ENCODE measurements around the gene FLYWCH2. TPM values are rescaled to one million over a fixed set of nuclear protein-coding genes. Genes with fewer than 3 reads are reported as not detected.
"Not testable (repeated sequence)": the region's sequence is repeated elsewhere in the genome, so short reads cannot be mapped to it uniquely, and the experiment has no call there.

FLYWCH2 gene
- total and polyA plus RNA-seq, 7 donors, result 14.1 to 39.4 (median 15.7) TPM

DNA sequence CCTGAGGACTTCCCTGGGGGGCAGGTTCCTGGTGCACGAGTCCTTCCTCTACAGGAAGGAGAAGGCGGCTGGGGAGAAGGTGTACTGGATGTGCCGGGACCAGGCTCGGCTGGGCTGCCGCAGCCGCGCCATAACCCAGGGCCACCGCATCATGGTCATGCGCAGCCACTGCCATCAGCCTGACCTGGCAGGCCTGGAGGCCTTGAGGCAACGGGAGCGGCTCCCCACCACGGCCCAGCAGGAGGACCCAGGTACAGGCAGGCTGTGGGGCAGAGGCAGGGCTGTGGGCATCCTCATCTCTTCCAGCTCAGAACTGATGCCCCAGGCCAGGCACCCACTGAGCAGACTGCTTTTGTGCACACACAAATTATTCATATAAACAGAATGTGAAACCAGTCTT lies 55.2 kb downstream of the FLYWCH2 start:
- H3K27ac ChIP-seq, result no peak overlapping the region
- H3K4me1 ChIP-seq, result no peaks in the 10 kb centered on the region
- DNase-seq (no peak), ATAC-seq (no peak)
- H3K36me3 ChIP-seq (ENCODE audit: insufficient read depth in 1 of 2, low read depth in 1 of 2), result peaks cover 4 to 93% of the 10 kb centered on the region in 2 donors
- H3K9me3 ChIP-seq, result no peaks in the 10 kb centered on the region
- 94 to 95% (median 95%) methylated on average over 11 to 12 of the region's 12 CpGs for WGBS, 3 donors
- intact Hi-C loops (cut with DNase I), result no loop called here
- TF ChIP-seq, protein P1, sequence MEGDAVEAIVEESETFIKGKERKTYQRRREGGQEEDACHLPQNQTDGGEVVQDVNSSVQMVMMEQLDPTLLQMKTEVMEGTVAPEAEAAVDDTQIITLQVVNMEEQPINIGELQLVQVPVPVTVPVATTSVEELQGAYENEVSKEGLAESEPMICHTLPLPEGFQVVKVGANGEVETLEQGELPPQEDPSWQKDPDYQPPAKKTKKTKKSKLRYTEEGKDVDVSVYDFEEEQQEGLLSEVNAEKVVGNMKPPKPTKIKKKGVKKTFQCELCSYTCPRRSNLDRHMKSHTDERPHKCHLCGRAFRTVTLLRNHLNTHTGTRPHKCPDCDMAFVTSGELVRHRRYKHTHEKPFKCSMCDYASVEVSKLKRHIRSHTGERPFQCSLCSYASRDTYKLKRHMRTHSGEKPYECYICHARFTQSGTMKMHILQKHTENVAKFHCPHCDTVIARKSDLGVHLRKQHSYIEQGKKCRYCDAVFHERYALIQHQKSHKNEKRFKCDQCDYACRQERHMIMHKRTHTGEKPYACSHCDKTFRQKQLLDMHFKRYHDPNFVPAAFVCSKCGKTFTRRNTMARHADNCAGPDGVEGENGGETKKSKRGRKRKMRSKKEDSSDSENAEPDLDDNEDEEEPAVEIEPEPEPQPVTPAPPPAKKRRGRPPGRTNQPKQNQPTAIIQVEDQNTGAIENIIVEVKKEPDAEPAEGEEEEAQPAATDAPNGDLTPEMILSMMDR (IDR thresholded peaks at IDR 0.05), result no peak
- H3K4me3 ChIP-seq, result no peak overlapping the region
- H3K27me3 ChIP-seq (ENCODE audit: insufficient read depth in 3 of 3, low read length in 2 of 3), result no peaks in the 10 kb centered on the region

DNA sequence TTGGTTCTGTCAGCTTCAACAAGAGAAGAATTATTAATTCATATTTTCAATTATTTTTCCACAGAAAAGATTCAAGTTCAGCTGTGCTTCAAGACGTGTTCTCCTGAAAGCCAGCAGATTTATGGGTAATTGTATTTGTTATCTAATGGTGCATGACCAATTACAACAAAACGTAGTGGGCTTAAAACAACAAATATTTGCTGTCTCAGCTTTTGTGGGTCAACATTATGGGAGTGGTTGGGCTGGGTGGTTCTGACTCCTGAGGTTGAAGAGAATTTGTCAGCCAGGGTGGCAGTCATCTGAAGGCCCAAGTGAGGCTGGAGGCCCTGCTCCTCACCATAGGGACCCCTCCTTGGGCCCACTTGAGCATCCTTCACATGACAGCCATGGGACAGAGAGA lies 57.0 kb downstream of the FLYWCH2 start:
- peaks cover 6 to 94% of the 10 kb centered on the region in 2 donors for H3K36me3 ChIP-seq (ENCODE audit: insufficient read depth in 1 of 2, low read depth in 1 of 2)
- DNase-seq (no peak), ATAC-seq (no peak)
- 65 to 75% (median 75%) methylated on average over 2 of the region's 2 CpGs for WGBS, 3 donors
- H3K4me3 ChIP-seq, result no peak overlapping the region
- TF ChIP-seq, protein P1 (IDR thresholded peaks at IDR 0.05), result no peak
- H3K4me1 ChIP-seq, result no peaks in the 10 kb centered on the region
- intact Hi-C loops (cut with DNase I), result no loop called here
- no peaks in the 10 kb centered on the region for H3K27me3 ChIP-seq (ENCODE audit: insufficient read depth in 3 of 3, low read length in 2 of 3)
- H3K27ac ChIP-seq, result no peak overlapping the region
- H3K9me3 ChIP-seq, result no peaks in the 10 kb centered on the region

DNA sequence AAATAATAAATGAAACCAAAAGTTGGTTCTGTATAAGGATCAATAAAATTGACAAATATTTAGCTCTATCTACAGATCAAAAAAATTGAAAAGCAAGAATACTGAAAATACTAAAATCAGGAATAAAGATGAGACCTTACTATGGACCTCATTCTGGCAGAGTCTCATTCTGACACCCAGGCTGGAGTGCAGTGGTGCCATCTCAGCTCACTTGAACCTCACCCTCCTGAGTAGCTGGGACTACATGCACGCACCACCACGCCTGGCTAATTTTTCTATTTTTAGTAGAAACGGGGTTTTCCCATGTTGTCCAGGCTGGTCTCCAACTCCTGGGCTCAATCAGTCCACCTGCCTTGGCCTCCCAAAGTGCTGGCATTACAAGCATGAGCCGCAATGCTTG lies 59.0 kb downstream of the FLYWCH2 start:
- intact Hi-C loops (cut with DNase I), result no loop called here
- H3K27ac ChIP-seq, result no peak overlapping the region
- no peak for DNase-seq
- no peaks in the 10 kb centered on the region for H3K9me3 ChIP-seq
- peaks cover 6 to 83% of the 10 kb centered on the region in 2 donors for H3K36me3 ChIP-seq (ENCODE audit: insufficient read depth in 1 of 2, low read depth in 1 of 2)
- TF ChIP-seq, protein P1 (IDR thresholded peaks at IDR 0.05), result no peak
- ATAC-seq, result peak in 2 of 4 donors; percentile 24 to 42
- no peaks in the 10 kb centered on the region for H3K4me1 ChIP-seq
- 29 to 57% (median 32%) methylated on average over 4 of the region's 4 CpGs for WGBS, 3 donors
- H3K27me3 ChIP-seq (ENCODE audit: insufficient read depth in 3 of 3, low read length in 2 of 3), result no peaks in the 10 kb centered on the region
- no peak overlapping the region for H3K4me3 ChIP-seq

DNA sequence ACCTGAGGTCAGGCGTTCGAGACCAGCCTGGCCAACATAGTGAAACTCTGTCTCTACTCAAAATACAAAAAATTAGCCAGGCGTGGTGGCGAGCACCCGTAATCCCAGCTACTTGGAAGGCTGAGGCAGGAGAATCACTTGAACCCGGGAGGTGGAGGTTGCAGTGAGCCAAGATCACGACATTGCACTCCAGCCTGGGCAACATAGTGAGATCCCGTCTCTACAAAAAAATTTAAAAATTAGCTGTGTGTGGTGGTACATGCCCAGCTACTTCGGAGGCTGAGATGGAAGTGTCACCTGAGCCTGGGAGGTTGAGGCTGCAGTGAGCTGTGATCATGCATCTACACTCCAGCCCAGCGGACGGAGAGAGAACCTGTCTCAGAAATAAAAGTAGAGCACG lies 60.7 kb downstream of the FLYWCH2 start:
- H3K4me3 ChIP-seq; H3K27ac ChIP-seq; intact Hi-C loops (cut with DNase I); H3K9me3 ChIP-seq; ATAC-seq; H3K4me1 ChIP-seq; H3K27me3 ChIP-seq (ENCODE audit: insufficient read depth in 3 of 3, low read length in 2 of 3); DNase-seq: not testable (repeated sequence)
- 87 to 90% (median 90%) methylated on average over 12 of the region's 12 CpGs for WGBS, 3 donors
- peaks cover 3 to 69% of the 10 kb centered on the region in 2 donors for H3K36me3 ChIP-seq (ENCODE audit: insufficient read depth in 1 of 2, low read depth in 1 of 2)

DNA sequence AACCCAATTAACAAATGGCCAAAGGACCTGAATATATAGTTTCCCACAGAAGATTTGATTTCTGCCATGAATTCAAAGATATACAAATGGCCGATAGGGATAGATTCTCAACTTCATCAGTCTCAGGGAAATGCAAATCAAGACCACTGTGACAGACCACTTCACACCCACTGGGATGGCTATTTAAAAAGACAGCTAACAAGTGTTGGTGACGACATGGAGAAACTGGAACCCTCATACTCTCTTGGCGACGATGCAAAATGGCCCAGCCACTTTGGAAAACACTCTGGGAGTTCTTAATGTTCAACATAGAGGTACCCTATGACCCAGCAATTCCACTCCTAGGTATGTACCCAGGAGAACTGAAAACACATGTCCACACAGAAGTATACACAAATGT lies 63.6 kb downstream of the FLYWCH2 start:
- no peak for DNase-seq
- intact Hi-C loops (cut with DNase I), result no loop called here
- WGBS, 3 donors, result 94 to 98% (median 94%) methylated on average over 4 of the region's 4 CpGs
- ATAC-seq, result no peak
- Histone ChIP-seq H3K27me3 (ENCODE audit: insufficient read depth in 3 of 3, low read length in 2 of 3) (no peaks in the 10 kb centered on the region), H3K4me3 (no peak overlapping the region), H3K9me3 (no peaks in the 10 kb centered on the region), H3K36me3 (ENCODE audit: insufficient read depth in 1 of 2, low read depth in 1 of 2) (peaks cover 3 to 53% of the 10 kb centered on the region in 2 donors), H3K4me1 (peaks cover 20% of the 10 kb centered on the region), H3K27ac (no peak overlapping the region)
- TF ChIP-seq, protein P1 (IDR thresholded peaks at IDR 0.05), result no peak

Other genes starting within 250 kb of the FLYWCH2 start
- 10 to 100 TPM in 3 of 4 donors, 1 to 10 TPM in 1; 9.1 to 18.0 (median 16.7) TPM for gene KCTD5, start 200.7 kb upstream of the FLYWCH2 start, total RNA-seq
- 10 to 100 TPM; 10.8 to 65.8 (median 24.1) TPM for gene KCTD5, start 200.7 kb upstream of the FLYWCH2 start, polyA plus RNA-seq
- under 1 TPM in 2 of 4 donors, not detected in 2; 0.22 to 0.34 TPM for gene PRSS27, start 163.0 kb upstream of the FLYWCH2 start, total RNA-seq
- under 1 TPM; 0.07 to 0.20 (median 0.08) TPM for gene PRSS27, start 163.0 kb upstream of the FLYWCH2 start, polyA plus RNA-seq
- gene SRRM2, start 130.6 kb upstream of the FLYWCH2 start, total RNA-seq, result 100 to 1,000 TPM; 277 to 413 (median 316) TPM
- 100 to 1,000 TPM; 183 to 226 (median 216) TPM for gene SRRM2, start 130.6 kb upstream of the FLYWCH2 start, polyA plus RNA-seq
- gene ELOB, start 105.9 kb upstream of the FLYWCH2 start, total RNA-seq, result 100 to 1,000 TPM; 226 to 317 (median 296) TPM
- gene ELOB, start 105.9 kb upstream of the FLYWCH2 start, polyA plus RNA-seq, result 100 to 1,000 TPM; 344 to 660 (median 388) TPM
- gene PRSS33, start 95.7 kb upstream of the FLYWCH2 start, total RNA-seq, result not detected
- not detected for gene PRSS33, start 95.7 kb upstream of the FLYWCH2 start, polyA plus RNA-seq
- not detected for gene PRSS41, start 84.7 kb upstream of the FLYWCH2 start, total RNA-seq
- gene PRSS41, start 84.7 kb upstream of the FLYWCH2 start, polyA plus RNA-seq, result not detected
- not detected for gene PRSS21, start 66.0 kb upstream of the FLYWCH2 start, total RNA-seq
- under 1 TPM; 0.05 to 0.20 (median 0.10) TPM for gene PRSS21, start 66.0 kb upstream of the FLYWCH2 start, polyA plus RNA-seq
- gene ZG16B, start 52.9 kb upstream of the FLYWCH2 start, total RNA-seq, result not detected
- gene ZG16B, start 52.9 kb upstream of the FLYWCH2 start, polyA plus RNA-seq, result under 1 TPM in 1 of 3 donors, not detected in 2; 0.62 TPM
- under 1 TPM in 1 of 4 donors, not detected in 3; 0.20 TPM for gene PRSS22, start 25.0 kb upstream of the FLYWCH2 start, total RNA-seq
- under 1 TPM in 2 of 3 donors, not detected in 1; 0.07 to 0.13 TPM for gene PRSS22, start 25.0 kb upstream of the FLYWCH2 start, polyA plus RNA-seq
- gene FLYWCH1, start 28.7 kb downstream of the FLYWCH2 start, total RNA-seq, result 10 to 100 TPM; 33.0 to 55.5 (median 40.3) TPM
- 10 to 100 TPM; 21.2 to 65.2 (median 24.7) TPM for gene FLYWCH1, start 28.7 kb downstream of the FLYWCH2 start, polyA plus RNA-seq
- not detected for gene KREMEN2, start 81.1 kb downstream of the FLYWCH2 start, total RNA-seq
- under 1 TPM in 2 of 3 donors, not detected in 1; 0.01 to 0.04 TPM for gene KREMEN2, start 81.1 kb downstream of the FLYWCH2 start, polyA plus RNA-seq
- gene PAQR4, start 86.1 kb downstream of the FLYWCH2 start, total RNA-seq, result 10 to 100 TPM in 1 of 4 donors, 1 to 10 TPM in 3; 4.6 to 15.9 (median 8.1) TPM
- 10 to 100 TPM; 12.3 to 26.1 (median 15.0) TPM for gene PAQR4, start 86.1 kb downstream of the FLYWCH2 start, polyA plus RNA-seq
- 1 to 10 TPM in 1 of 4 donors, under 1 TPM in 3; 0.27 to 1.2 (median 0.56) TPM for gene PKMYT1, start 97.2 kb downstream of the FLYWCH2 start, total RNA-seq
- gene PKMYT1, start 97.2 kb downstream of the FLYWCH2 start, polyA plus RNA-seq, result 1 to 10 TPM in 2 of 3 donors, under 1 TPM in 1; 0.84 to 3.7 (median 2.0) TPM
- 1 to 10 TPM in 1 of 4 donors, under 1 TPM in 3; 0.17 to 2.2 (median 0.86) TPM for gene CLDN9, start 129.7 kb downstream of the FLYWCH2 start, total RNA-seq
- 1 to 10 TPM in 1 of 3 donors, under 1 TPM in 2; 0.12 to 1.3 (median 0.18) TPM for gene CLDN9, start 129.7 kb downstream of the FLYWCH2 start, polyA plus RNA-seq
- not detected for gene CLDN6, start 135.0 kb downstream of the FLYWCH2 start, total RNA-seq
- 1 to 10 TPM in 1 of 3 donors, under 1 TPM in 2; 0.05 to 5.5 (median 0.45) TPM for gene CLDN6, start 135.0 kb downstream of the FLYWCH2 start, polyA plus RNA-seq
- gene TNFRSF12A, start 137.2 kb downstream of the FLYWCH2 start, total RNA-seq, result 100 to 1,000 TPM; 139 to 181 (median 156) TPM
- 100 to 1,000 TPM in 2 of 3 donors, 10 to 100 TPM in 1; 69.5 to 889 (median 227) TPM for gene TNFRSF12A, start 137.2 kb downstream of the FLYWCH2 start, polyA plus RNA-seq
- 100 to 1,000 TPM in 2 of 4 donors, 10 to 100 TPM in 2; 65.1 to 258 (median 129) TPM for gene HCFC1R1, start 140.7 kb downstream of the FLYWCH2 start, total RNA-seq
- 100 to 1,000 TPM; 131 to 233 (median 216) TPM for gene HCFC1R1, start 140.7 kb downstream of the FLYWCH2 start, polyA plus RNA-seq
- gene THOC6, start 140.8 kb downstream of the FLYWCH2 start, total RNA-seq, result 10 to 100 TPM; 17.0 to 34.4 (median 25.8) TPM
- gene THOC6, start 140.8 kb downstream of the FLYWCH2 start, polyA plus RNA-seq, result 10 to 100 TPM; 26.9 to 72.2 (median 39.8) TPM
- not detected for gene BICDL2, start 153.7 kb downstream of the FLYWCH2 start, total RNA-seq
- gene BICDL2, start 153.7 kb downstream of the FLYWCH2 start, polyA plus RNA-seq, result under 1 TPM in 2 of 3 donors, not detected in 1; 0.01 to 0.18 TPM
- 1 to 10 TPM in 3 of 4 donors, under 1 TPM in 1; 0.67 to 2.3 (median 1.2) TPM for gene MMP25, start 163.3 kb downstream of the FLYWCH2 start, total RNA-seq
- gene MMP25, start 163.3 kb downstream of the FLYWCH2 start, polyA plus RNA-seq, result 1 to 10 TPM in 1 of 3 donors, under 1 TPM in 2; 0.13 to 1.2 (median 0.23) TPM
- gene IL32, start 182.4 kb downstream of the FLYWCH2 start, total RNA-seq, result 100 to 1,000 TPM in 3 of 4 donors, 10 to 100 TPM in 1; 90.5 to 192 (median 123) TPM
- gene IL32, start 182.4 kb downstream of the FLYWCH2 start, polyA plus RNA-seq, result 100 to 1,000 TPM; 302 to 749 (median 618) TPM
- under 1 TPM in 1 of 4 donors, not detected in 3; 0.16 TPM for gene ZSCAN10, start 216.1 kb downstream of the FLYWCH2 start, total RNA-seq
- gene ZSCAN10, start 216.1 kb downstream of the FLYWCH2 start, polyA plus RNA-seq, result under 1 TPM in 1 of 3 donors, not detected in 2; 0.07 TPM
- gene ZNF205, start 229.4 kb downstream of the FLYWCH2 start, total RNA-seq, result 1 to 10 TPM; 1.8 to 4.1 (median 1.9) TPM
- 1 to 10 TPM; 1.9 to 5.4 (median 4.6) TPM for gene ZNF205, start 229.4 kb downstream of the FLYWCH2 start, polyA plus RNA-seq